ENCODE results near the gene IL11RA.

GRCh38 chr9:34635556-34635955 lies 16.4 kb upstream of the IL11RA start:
- TF ChIP-seq, protein P1, sequence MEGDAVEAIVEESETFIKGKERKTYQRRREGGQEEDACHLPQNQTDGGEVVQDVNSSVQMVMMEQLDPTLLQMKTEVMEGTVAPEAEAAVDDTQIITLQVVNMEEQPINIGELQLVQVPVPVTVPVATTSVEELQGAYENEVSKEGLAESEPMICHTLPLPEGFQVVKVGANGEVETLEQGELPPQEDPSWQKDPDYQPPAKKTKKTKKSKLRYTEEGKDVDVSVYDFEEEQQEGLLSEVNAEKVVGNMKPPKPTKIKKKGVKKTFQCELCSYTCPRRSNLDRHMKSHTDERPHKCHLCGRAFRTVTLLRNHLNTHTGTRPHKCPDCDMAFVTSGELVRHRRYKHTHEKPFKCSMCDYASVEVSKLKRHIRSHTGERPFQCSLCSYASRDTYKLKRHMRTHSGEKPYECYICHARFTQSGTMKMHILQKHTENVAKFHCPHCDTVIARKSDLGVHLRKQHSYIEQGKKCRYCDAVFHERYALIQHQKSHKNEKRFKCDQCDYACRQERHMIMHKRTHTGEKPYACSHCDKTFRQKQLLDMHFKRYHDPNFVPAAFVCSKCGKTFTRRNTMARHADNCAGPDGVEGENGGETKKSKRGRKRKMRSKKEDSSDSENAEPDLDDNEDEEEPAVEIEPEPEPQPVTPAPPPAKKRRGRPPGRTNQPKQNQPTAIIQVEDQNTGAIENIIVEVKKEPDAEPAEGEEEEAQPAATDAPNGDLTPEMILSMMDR (conservative IDR thresholded peaks at IDR 0.05; ENCODE audit: low read length) = no peak
- no peak for TF ChIP-seq EZH2phosphoT487 (IDR thresholded peaks at IDR 0.05; ENCODE audit: borderline replicate concordance, low read depth, low read length)

Data from OCI-LY7 (cell line).